ENCODE data around the gene MMAB.

GRCh38 chr12:109613649-109614455 is 40.5 kb upstream of the MMAB start:
- TF ChIP-seq CTCF (IDR thresholded peaks at IDR 0.05): no peak
- no peak for TF ChIP-seq POLR2A (IDR thresholded peaks at IDR 0.05)
